Measurements from ENCODE around the gene MRPL18. TPM values are rescaled to one million over a fixed set of nuclear protein-coding genes. Genes with fewer than 3 reads are reported as not detected.
A peak's percentile ranks its signal among the peaks of the same experiment; 100 is the strongest.

The MRPL18 gene
- total and polyA plus RNA-seq, 2 of the 8 experiments (the other 6 are each of a cell fraction or from before 2014, with no cell fraction given) = 58.7 to 79.8 TPM

DNA sequence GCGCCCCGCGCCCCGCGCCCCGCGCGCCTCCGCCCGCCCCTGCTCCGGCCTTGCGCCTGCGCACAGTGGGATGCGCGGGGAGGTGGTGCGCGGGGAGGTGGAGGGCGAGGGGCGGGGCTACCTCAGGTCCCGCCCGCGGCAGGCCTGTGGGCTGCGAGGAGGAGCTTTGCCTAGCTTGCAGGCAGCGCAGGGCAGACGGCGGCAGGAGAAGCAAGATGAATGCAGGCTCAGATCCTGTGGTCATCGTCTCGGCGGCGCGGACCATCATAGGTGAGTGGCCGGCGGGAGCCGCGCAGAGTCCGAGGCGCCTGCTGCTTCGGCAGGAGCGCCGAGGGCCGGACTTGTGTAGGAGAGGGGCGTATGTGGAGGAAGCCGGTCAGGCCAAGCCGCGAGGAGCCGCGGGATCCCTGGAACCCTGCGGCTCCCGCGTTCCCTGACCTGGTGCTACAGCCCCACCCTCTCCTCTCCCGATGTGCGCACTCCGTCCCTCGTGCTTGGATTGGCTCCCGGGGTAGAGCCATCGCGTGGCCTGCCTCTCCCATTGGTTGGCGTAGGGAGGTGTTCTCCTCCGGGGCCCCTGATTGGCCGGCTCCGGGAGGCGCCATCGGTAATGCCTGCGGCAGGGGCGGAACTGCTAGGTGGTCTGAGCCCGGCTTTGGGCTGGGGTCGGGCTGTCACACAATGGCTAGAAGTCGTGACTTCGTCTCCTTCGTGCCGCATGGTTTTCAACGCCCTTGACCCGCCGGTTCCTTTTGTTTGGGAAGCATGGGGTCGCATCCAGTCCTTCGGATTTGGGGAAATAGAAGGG lies 28.2 kb upstream of the MRPL18 start, which contains the start of gene ACAT2:
ACAT2 (plus strand) TSS at position 173 of the 808 bp plus-strand sequence; CDS start at position 216, 43 bp downstream.
- Histone ChIP-seq H4K20me1 (replicated peaks in 1 of 2; ENCODE audit: control insufficient read depth in 1 of 2, insufficient read depth in 2 of 2, low read length in 2 of 2) (peaks cover 0 to 6% of the 10 kb centered on the region in 2 experiments), H3K14ac (ENCODE audit: insufficient read length) (peak within 1 kb of the TSS; percentile 20), H3K27ac (ENCODE audit: low read depth, low read length) (peak within 1 kb of the TSS; percentile 95), H3K18ac (ENCODE audit: extremely low read depth, low read length) (peak within 1 kb of the TSS; percentile 93), H3K9ac (replicated peaks in 1 of 4; ENCODE audit: extremely low read depth in 1 of 4, low read depth in 3 of 4, low read length in 3 of 4) (peak within 1 kb of the TSS; percentile 89 to 95 (median 92)), H2AK5ac (ENCODE audit: low read depth, low read length) (peak within 1 kb of the TSS; percentile 58), H3K36me3 (ENCODE audit: control insufficient read depth in 2 of 4, insufficient read depth in 4 of 4, low read length in 3 of 4) (peaks cover 8 to 56% (median 30%) of the 10 kb centered on the region in 4 experiments; a peak in 7 of 8 replicates), H2BK12ac (ENCODE audit: low read depth, low read length) (peak within 1 kb of the TSS; percentile 97), H2AFZ (ENCODE audit: low read length) (peak within 1 kb of the TSS; percentile 70; the same call in 1 of the 2 replicates), H2BK5ac (ENCODE audit: low read depth, low read length) (peak within 1 kb of the TSS; percentile 98), H3K4ac (replicated peaks; ENCODE audit: insufficient read length, low read depth, low read length) (peak within 1 kb of the TSS; percentile 94), H3K23me2 (ENCODE audit: low read depth, low read length) (peaks cover 11% of the 10 kb centered on the region), H3K4me3 (ENCODE audit: extremely low read depth in 1 of 4, insufficient read depth in 2 of 4, low read depth in 3 of 4, low read length in 4 of 4) (peak within 1 kb of the TSS; percentile 87 to 98 (median 90)), H3K79me2 (ENCODE audit: control insufficient read depth in 1 of 2, insufficient read depth in 2 of 2, low read length in 2 of 2) (peaks cover 0 to 15% of the 10 kb centered on the region in 2 experiments; a peak in 2 of 4 replicates), H2BK15ac (ENCODE audit: low read length) (peak within 1 kb of the TSS; percentile 90; the same call in 1 of the 2 replicates), H2BK20ac (ENCODE audit: low read length) (no peak within 1 kb of the TSS), H4K5ac (ENCODE audit: insufficient read length, low read depth, low read length) (peak within 1 kb of the TSS; percentile 96), H3K56ac (replicated peaks; ENCODE audit: insufficient read length, low read depth, low read length) (peak within 1 kb of the TSS; percentile 99), H3K4me1 (replicated peaks in 1 of 4; ENCODE audit: control insufficient read depth in 3 of 4, insufficient read depth in 4 of 4, low read length in 3 of 4) (peaks cover 6 to 15% (median 12%) of the 10 kb centered on the region in 4 experiments; a peak in 6 of 7 replicates), H3K9me3 (ENCODE audit: insufficient read depth in 2 of 2, low read depth in 1 of 2, low read length in 1 of 2) (no peaks in the 10 kb centered on the region), H3K23ac (ENCODE audit: insufficient read length) (no peak within 1 kb of the TSS), H4K91ac (replicated peaks; ENCODE audit: insufficient read length, low read length) (peak within 1 kb of the TSS; percentile 91), H4K8ac (ENCODE audit: extremely low read depth, insufficient read depth, low read length) (peak within 1 kb of the TSS; percentile 48), H3K27me3 (replicated peaks in 1 of 4; ENCODE audit: control insufficient read depth in 3 of 4, extremely low read depth in 1 of 4, insufficient read depth in 3 of 4, low read length in 3 of 4) (no peaks in the 10 kb centered on the region), H3K4me2 (ENCODE audit: insufficient read depth in 1 of 2, low read depth in 2 of 2, low read length in 2 of 2) (peak within 1 kb of the TSS; percentile 90 to 97), H2BK120ac (replicated peaks; ENCODE audit: low read depth, low read length) (peak within 1 kb of the TSS; percentile 81), H3K79me1 (ENCODE audit: low read depth, low read length) (peaks cover 10% of the 10 kb centered on the region; the same call in 1 of the 2 replicates)
- CTCF ChIA-PET (ENCODE audit: partially characterized antibody) = interaction anchor here (1.3 kb wide), 1 partner anchor 36 kb away, joined by 3 read pairs; no protein-coding TSS in a partner anchor
- WGBS, 2 experiments (ENCODE audit: extremely low coverage in 1 of 2, insufficient coverage in 1 of 2, insufficient read length in 1 of 2, insufficient replicate concordance in 2 of 2, low coverage in 1 of 2, low lambda C conversion rate in 2 of 2, missing lambda C conversion rate in 1 of 2) = 3% methylated on average over 44 of the region's 76 CpGs; no CpG with 5 or more reads in 1 of the 2 experiments
- peak; percentile 7 for FAIRE-seq
- POLR2A ChIA-PET (ENCODE audit: partially characterized antibody) = interaction anchor here (1.0 to 6.0 kb wide), 11 partner anchors 10 to 69 kb away, joined by 3 to 86 read pairs (median 15); partner anchors contain the start of genes MRPL18, SOD2, TCP1 and WTAP
- peak; percentile 86 to 93 for DNase-seq (ENCODE audit: low read depth in 1 of 2, low spot score in 2 of 2)
- peak; percentile 92 for TF ChIP-seq SAP30 (IDR thresholded peaks at IDR 0.05; ENCODE audit: insufficient read depth, insufficient replicate concordance, low read length)
- TF ChIP-seq ZNF274 (IDR thresholded peaks at IDR 0.05; ENCODE audit: borderline replicate concordance, extremely low read depth, low read length) = no peak
- TF ChIP-seq NANOG (IDR thresholded peaks at IDR 0.05; ENCODE audit: insufficient read depth, low read depth, low read length, poor library complexity, severe bottlenecking) = no peak
- TF ChIP-seq BACH1 (IDR thresholded peaks at IDR 0.05; ENCODE audit: low read length) = no peak
- no peak for TF ChIP-seq CHD1 (IDR thresholded peaks at IDR 0.05; ENCODE audit: low read depth, low read length)
- peak; percentile 61 for TF ChIP-seq TBP (IDR thresholded peaks at IDR 0.05; ENCODE audit: low read depth, low read length)
- TF ChIP-seq SIX5 (IDR thresholded peaks at IDR 0.05; ENCODE audit: low read depth, low read length) = no peak
- no peak for TF ChIP-seq KDM1A (IDR thresholded peaks at IDR 0.05; ENCODE audit: borderline replicate concordance, low read length)
- TF ChIP-seq POLR2A (IDR thresholded peaks at IDR 0.05; ENCODE audit: control extremely low read depth in 1 of 2, low read depth in 2 of 2, low read length in 2 of 2) = peak; percentile 31 to 90
- TF ChIP-seq SP2 (IDR thresholded peaks at IDR 0.05; ENCODE audit: low read length) = peak; percentile 36; the same call in 1 of the 2 replicates
- peak; percentile 57; the same call in 1 of the 2 replicates for TF ChIP-seq E2F6 (IDR thresholded peaks at IDR 0.05)

All from H1 (cell line).